ENCODE data around the gene TPR. TPM values are rescaled to one million over a fixed set of nuclear protein-coding genes. Genes with fewer than 3 reads are reported as not detected.

Gene TPR
- total RNA-seq, 2 experiments from 2014 or later: 131 to 143 TPM

DNA sequence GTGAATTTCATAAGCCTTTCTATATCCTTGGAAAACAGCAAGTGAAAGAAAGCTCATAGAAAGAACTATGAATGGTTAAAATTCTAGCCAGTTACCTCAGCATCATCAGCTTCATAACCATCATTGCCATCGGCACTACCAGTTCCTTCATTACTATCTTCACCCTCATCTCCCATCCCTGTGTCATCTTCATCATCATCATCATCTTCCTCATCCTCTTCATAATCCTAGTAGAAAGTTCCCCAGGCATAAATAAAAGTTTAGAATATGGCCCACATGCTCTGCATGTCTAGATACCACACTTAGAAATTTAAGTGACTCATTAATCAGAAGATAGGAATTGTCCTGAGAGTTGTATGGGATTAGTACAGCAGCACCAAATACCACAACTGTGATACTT, 49.0 kb downstream of the TPR start:
- CTCF ChIA-PET: interaction anchor here (0.9 to 3.0 kb wide), 15 partner anchors 9 to 172 kb away, joined by 3 to 19 read pairs (median 6); partner anchors contain the start of genes ODR4 and TPR
- Mint-ChIP-seq H3K27ac (peak overlapping the region; percentile 16), H3K27me3 (ENCODE audit: low read depth) (no peaks in the 10 kb centered on the region), H3K4me3 (no peak overlapping the region), H3K9me3 (ENCODE audit: insufficient read depth) (no peaks in the 10 kb centered on the region), H3K36me3 (ENCODE audit: low read depth) (peaks cover 56% of the 10 kb centered on the region), H3K4me1 (ENCODE audit: low read depth) (peaks cover 6% of the 10 kb centered on the region)
- DNase-seq (no peak), ATAC-seq (no peak)
- POLR2A ChIA-PET: interaction anchor here (0.6 kb wide), 1 partner anchor 21 kb away, joined by 3 read pairs; no protein-coding TSS in a partner anchor

DNA sequence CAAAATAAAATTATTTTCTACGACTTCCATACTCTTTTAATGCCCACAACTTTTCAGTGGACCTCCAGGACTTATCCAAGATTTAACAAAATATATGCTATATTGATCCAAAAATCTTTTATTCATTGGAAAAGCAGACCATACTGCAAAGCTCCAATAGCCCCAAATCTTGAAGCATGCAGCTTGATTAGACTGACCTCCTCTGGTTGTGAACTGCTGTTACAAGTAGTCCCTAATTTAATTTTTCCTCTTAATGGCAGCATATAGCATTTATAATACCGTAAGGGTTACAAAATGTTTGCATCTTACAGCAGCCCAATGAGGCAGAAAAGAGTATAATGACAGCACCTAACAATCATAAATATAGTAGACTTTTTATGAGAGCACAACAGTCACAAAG, 49.8 kb downstream of the TPR start:
- POLR2A ChIA-PET: interaction anchor here (0.6 kb wide), 1 partner anchor 21 kb away, joined by 3 read pairs; no protein-coding TSS in a partner anchor
- no peaks in the 10 kb centered on the region for H3K27me3 Mint-ChIP-seq (ENCODE audit: low read depth)
- ATAC-seq (no peak), DNase-seq (no peak)
- CTCF ChIA-PET: interaction anchor here (0.7 to 3.0 kb wide), 21 partner anchors 9 to 171 kb away, joined by 3 to 19 read pairs (median 5); partner anchors contain the start of genes ODR4 and TPR
- no peak overlapping the region for H3K27ac Mint-ChIP-seq
- peaks cover 58% of the 10 kb centered on the region for H3K36me3 Mint-ChIP-seq (ENCODE audit: low read depth)
- no peaks in the 10 kb centered on the region for H3K9me3 Mint-ChIP-seq (ENCODE audit: insufficient read depth)
- peaks cover 10% of the 10 kb centered on the region for H3K4me1 Mint-ChIP-seq (ENCODE audit: low read depth)
- no peak overlapping the region for H3K4me3 Mint-ChIP-seq

- Mint-ChIP-seq H3K4me3 (no peak overlapping the region), H3K27ac (no peak overlapping the region), H3K4me1 (ENCODE audit: low read depth) (peaks cover 10% of the 10 kb centered on the region), H3K9me3 (ENCODE audit: insufficient read depth) (no peaks in the 10 kb centered on the region), H3K36me3 (ENCODE audit: low read depth) (peaks cover 61% of the 10 kb centered on the region), H3K27me3 (ENCODE audit: low read depth) (no peaks in the 10 kb centered on the region)
- POLR2A ChIA-PET: no interaction called here
- DNase-seq (no peak), ATAC-seq (no peak)
- CTCF ChIA-PET: interaction anchor here (1.0 to 3.0 kb wide), 4 partner anchors 11 to 51 kb away, joined by 5 to 19 read pairs (median 7); partner anchors contain the start of gene TPR
Measured at GRCh38 chr1:186323865-186324264, 51.2 kb downstream of the TPR start.

GRCh38 chr1:186315570-186315969, 59.5 kb downstream of the TPR start:
- Mint-ChIP-seq H3K4me3 (no peak overlapping the region), H3K27ac (no peak overlapping the region), H3K9me3 (ENCODE audit: insufficient read depth) (no peaks in the 10 kb centered on the region), H3K4me1 (ENCODE audit: low read depth) (no peaks in the 10 kb centered on the region), H3K27me3 (ENCODE audit: low read depth) (no peaks in the 10 kb centered on the region), H3K36me3 (ENCODE audit: low read depth) (peaks cover 64% of the 10 kb centered on the region)
- ATAC-seq: no peak
- DNase-seq: no peak
- CTCF ChIA-PET: interaction anchor here (1.0 to 3.8 kb wide), 4 partner anchors 10 to 59 kb away, joined by 3 to 19 read pairs (median 6); partner anchors contain the start of gene TPR
- POLR2A ChIA-PET: no interaction called here

DNA sequence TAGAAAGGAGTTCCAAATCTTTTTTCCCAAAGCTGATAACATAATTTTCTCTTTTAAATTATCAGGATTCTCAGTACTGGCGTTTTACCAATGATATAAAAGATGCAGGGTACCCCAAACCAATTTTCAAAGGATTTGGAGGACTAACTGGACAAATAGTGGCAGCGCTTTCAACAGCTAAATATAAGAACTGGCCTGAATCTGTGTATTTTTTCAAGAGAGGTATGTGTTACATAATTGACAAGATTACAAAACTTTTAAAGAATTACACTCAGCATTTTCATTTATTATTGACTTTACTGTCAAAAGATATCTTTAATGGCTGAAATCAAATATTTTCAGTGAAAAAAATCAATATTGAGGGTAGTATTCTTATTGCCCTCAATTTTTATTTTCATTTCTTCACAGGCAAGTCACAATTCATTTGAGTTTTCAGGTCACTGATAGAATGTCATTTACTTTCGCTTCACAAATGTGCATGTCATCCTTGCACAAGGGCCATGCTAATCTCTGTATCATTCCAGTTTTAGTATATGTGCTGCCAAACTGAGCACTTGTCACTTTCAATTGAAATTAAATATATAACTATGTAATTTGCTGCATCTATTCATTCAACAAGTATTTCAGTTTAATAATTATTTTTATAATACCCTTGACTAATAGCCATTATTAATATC, 63.5 kb downstream of the TPR start:
- ChIA-PET POLR2A (no interaction called here), CTCF (no interaction called here)
- Mint-ChIP-seq H3K4me3 (no peak overlapping the region), H3K36me3 (ENCODE audit: low read depth) (peaks cover 41% of the 10 kb centered on the region), H3K4me1 (ENCODE audit: low read depth) (peaks cover 8% of the 10 kb centered on the region), H3K27ac (no peak overlapping the region), H3K9me3 (ENCODE audit: insufficient read depth) (no peaks in the 10 kb centered on the region), H3K27me3 (ENCODE audit: low read depth) (no peaks in the 10 kb centered on the region)
- ATAC-seq (no peak), DNase-seq (no peak)

GRCh38 chr1:186310307-186310706, 64.7 kb downstream of the TPR start:
- no peaks in the 10 kb centered on the region for H3K9me3 Mint-ChIP-seq (ENCODE audit: insufficient read depth)
- ChIA-PET POLR2A (no interaction called here), CTCF (no interaction called here)
- no peaks in the 10 kb centered on the region for H3K27me3 Mint-ChIP-seq (ENCODE audit: low read depth)
- H3K36me3 Mint-ChIP-seq (ENCODE audit: low read depth): peaks cover 33% of the 10 kb centered on the region
- no peak overlapping the region for H3K4me3 Mint-ChIP-seq
- ATAC-seq (no peak), DNase-seq (no peak)
- H3K27ac Mint-ChIP-seq: no peak overlapping the region
- peaks cover 19% of the 10 kb centered on the region for H3K4me1 Mint-ChIP-seq (ENCODE audit: low read depth)

DNA sequence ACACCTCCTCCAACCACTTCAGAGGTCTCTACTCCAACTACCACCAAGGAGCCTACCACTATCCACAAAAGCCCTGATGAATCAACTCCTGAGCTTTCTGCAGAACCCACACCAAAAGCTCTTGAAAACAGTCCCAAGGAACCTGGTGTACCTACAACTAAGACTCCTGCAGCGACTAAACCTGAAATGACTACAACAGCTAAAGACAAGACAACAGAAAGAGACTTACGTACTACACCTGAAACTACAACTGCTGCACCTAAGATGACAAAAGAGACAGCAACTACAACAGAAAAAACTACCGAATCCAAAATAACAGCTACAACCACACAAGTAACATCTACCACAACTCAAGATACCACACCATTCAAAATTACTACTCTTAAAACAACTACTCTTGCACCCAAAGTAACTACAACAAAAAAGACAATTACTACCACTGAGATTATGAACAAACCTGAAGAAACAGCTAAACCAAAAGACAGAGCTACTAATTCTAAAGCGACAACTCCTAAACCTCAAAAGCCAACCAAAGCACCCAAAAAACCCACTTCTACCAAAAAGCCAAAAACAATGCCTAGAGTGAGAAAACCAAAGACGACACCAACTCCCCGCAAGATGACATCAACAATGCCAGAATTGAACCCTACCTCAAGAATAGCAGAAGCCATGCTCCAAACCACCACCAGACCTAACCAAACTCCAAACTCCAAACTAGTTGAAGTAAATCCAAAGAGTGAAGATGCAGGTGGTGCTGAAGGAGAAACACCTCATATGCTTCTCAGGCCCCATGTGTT, 66.6 kb downstream of the TPR start:
- no peak overlapping the region for H3K27ac Mint-ChIP-seq
- H3K4me3 Mint-ChIP-seq: no peak overlapping the region
- POLR2A ChIA-PET: interaction anchor here (0.6 to 1.9 kb wide), 3 partner anchors 11 to 887 kb away, joined by 3 to 5 read pairs (median 4); no protein-coding TSS in a partner anchor
- peaks cover 32% of the 10 kb centered on the region for H3K4me1 Mint-ChIP-seq (ENCODE audit: low read depth)
- H3K36me3 Mint-ChIP-seq (ENCODE audit: low read depth): peaks cover 21% of the 10 kb centered on the region
- CTCF ChIA-PET: interaction anchor here (0.8 to 1.5 kb wide), 8 partner anchors 12 to 67 kb away, joined by 3 to 9 read pairs (median 4); partner anchors contain the start of genes ODR4 and TPR
- DNase-seq (peak; percentile 41), ATAC-seq (peak; percentile 28)
- H3K27me3 Mint-ChIP-seq (ENCODE audit: low read depth): no peaks in the 10 kb centered on the region
- H3K9me3 Mint-ChIP-seq (ENCODE audit: insufficient read depth): no peaks in the 10 kb centered on the region

DNA sequence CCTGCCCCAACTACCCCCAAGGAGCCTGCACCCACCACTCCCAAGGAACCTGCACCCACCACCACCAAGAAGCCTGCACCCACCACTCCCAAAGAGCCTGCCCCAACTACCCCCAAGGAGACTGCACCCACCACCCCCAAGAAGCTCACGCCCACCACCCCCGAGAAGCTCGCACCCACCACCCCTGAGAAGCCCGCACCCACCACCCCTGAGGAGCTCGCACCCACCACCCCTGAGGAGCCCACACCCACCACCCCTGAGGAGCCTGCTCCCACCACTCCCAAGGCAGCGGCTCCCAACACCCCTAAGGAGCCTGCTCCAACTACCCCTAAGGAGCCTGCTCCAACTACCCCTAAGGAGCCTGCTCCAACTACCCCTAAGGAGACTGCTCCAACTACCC, 67.6 kb downstream of the TPR start:
- CTCF ChIA-PET: no interaction called here
- peaks cover 15% of the 10 kb centered on the region for H3K36me3 Mint-ChIP-seq (ENCODE audit: low read depth)
- no peaks in the 10 kb centered on the region for H3K9me3 Mint-ChIP-seq (ENCODE audit: insufficient read depth)
- H3K4me1 Mint-ChIP-seq (ENCODE audit: low read depth): peaks cover 39% of the 10 kb centered on the region
- H3K4me3 Mint-ChIP-seq: no peak overlapping the region
- ATAC-seq: no peak
- H3K27me3 Mint-ChIP-seq (ENCODE audit: low read depth): no peaks in the 10 kb centered on the region
- POLR2A ChIA-PET: interaction anchor here (1.9 kb wide), 1 partner anchor 12 kb away, joined by 5 read pairs; no protein-coding TSS in a partner anchor
- DNase-seq: no peak
- H3K27ac Mint-ChIP-seq: no peak overlapping the region

- ATAC-seq (peak; percentile 45), DNase-seq (no peak)
- Mint-ChIP-seq H3K4me1 (ENCODE audit: low read depth) (peaks cover 40% of the 10 kb centered on the region), H3K9me3 (ENCODE audit: insufficient read depth) (no peaks in the 10 kb centered on the region), H3K27me3 (ENCODE audit: low read depth) (no peaks in the 10 kb centered on the region), H3K27ac (peak overlapping the region; percentile 58), H3K4me3 (no peak overlapping the region), H3K36me3 (ENCODE audit: low read depth) (peaks cover 12% of the 10 kb centered on the region)
- ChIA-PET POLR2A (no interaction called here), CTCF (interaction anchor here (1.9 to 3.4 kb wide), 6 partner anchors 10 to 24 kb away, joined by 6 to 37 read pairs (median 15); no protein-coding TSS in a partner anchor)
Measured at GRCh38 chr1:186306533-186306932, 68.5 kb downstream of the TPR start.

DNA sequence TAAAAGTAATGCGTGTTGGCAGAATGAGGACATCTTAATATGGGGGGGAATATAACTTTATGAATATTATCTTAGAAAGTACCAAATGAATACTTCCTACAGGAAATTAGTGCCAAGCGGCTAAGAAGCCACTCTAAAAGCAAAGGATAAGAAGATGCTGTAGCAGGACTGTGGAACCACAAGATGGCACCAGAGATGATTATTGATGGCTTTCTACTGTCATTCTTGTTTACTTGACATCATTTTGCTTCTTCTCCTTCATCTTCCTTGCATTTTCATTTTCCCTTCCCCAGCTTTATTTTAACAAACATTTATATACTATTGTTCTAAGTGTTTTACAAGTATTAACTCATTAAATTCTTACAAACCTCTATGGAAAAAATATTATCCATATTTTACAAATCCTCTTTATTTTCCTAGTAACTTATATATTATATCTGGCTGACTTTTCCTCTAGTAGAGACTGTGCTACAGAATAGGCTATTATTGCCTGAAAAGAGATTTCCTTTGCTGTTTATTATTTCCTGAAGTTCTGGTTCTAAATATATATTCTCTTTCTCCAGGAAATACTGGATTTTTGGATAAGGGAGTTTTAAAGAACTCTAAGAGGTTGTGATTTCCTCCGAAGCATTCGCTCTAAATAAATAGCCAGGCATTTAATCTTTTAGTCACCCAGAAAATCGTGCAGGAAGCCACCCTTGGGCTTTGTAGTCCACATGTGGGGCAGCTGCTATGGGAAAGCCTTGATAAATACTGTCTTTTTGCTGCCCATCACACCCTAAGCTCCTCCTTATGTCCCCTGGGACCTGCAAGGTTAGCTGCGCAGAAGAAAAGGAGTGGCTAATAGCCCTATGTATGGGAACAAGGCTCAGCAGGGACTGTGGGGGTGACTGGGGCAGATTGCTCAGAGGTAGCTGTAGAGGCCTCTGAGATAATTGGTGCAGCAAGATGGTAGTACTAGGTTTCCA, 69.8 kb downstream of the TPR start:
- peaks cover 40% of the 10 kb centered on the region for H3K4me1 Mint-ChIP-seq (ENCODE audit: low read depth)
- ATAC-seq (peak; percentile 63), DNase-seq (peak; percentile 44)
- H3K9me3 Mint-ChIP-seq (ENCODE audit: insufficient read depth): no peaks in the 10 kb centered on the region
- H3K4me3 Mint-ChIP-seq: no peak overlapping the region
- CTCF ChIA-PET: interaction anchor here (0.7 to 3.7 kb wide), 13 partner anchors 8 to 70 kb away, joined by 3 to 37 read pairs (median 6); partner anchors contain the start of genes ODR4 and TPR
- H3K36me3 Mint-ChIP-seq (ENCODE audit: low read depth): peaks cover 4% of the 10 kb centered on the region
- H3K27me3 Mint-ChIP-seq (ENCODE audit: low read depth): no peaks in the 10 kb centered on the region
- no peak overlapping the region for H3K27ac Mint-ChIP-seq
- POLR2A ChIA-PET: interaction anchor here (1.1 to 1.4 kb wide), 2 partner anchors 16 to 20 kb away, joined by 3 to 5 read pairs; no protein-coding TSS in a partner anchor

GRCh38 chr1:186303911-186304310, 71.1 kb downstream of the TPR start:
- H3K9me3 Mint-ChIP-seq (ENCODE audit: insufficient read depth): no peaks in the 10 kb centered on the region
- DNase-seq (no peak), ATAC-seq (peak; percentile 48)
- peaks cover 35% of the 10 kb centered on the region for H3K4me1 Mint-ChIP-seq (ENCODE audit: low read depth)
- H3K36me3 Mint-ChIP-seq (ENCODE audit: low read depth): no peaks in the 10 kb centered on the region
- ChIA-PET CTCF (interaction anchor here (0.7 to 3.7 kb wide), 10 partner anchors 8 to 623 kb away, joined by 3 to 37 read pairs (median 14); partner anchors contain the start of genes ODR4 and TPR), POLR2A (interaction anchor here (0.7 to 1.4 kb wide), 3 partner anchors 15 to 71 kb away, joined by 3 to 5 read pairs (median 3); partner anchors contain the start of gene TPR)
- peak overlapping the region; percentile 72 for H3K27ac Mint-ChIP-seq
- H3K27me3 Mint-ChIP-seq (ENCODE audit: low read depth): no peaks in the 10 kb centered on the region
- no peak overlapping the region for H3K4me3 Mint-ChIP-seq
